B cell (primary cell): ENCODE measurements around the gene HES2. TPM values are rescaled to one million over a fixed set of nuclear protein-coding genes. Genes with fewer than 3 reads are reported as not detected.
"Not testable (repeated sequence)": the region's sequence is repeated elsewhere in the genome, so short reads cannot be mapped to it uniquely, and the experiment has no call there.

ENCODE experiments used
- ATAC-seq: fragments of 200-7000 bp; cut with Tn5 transposase; one replicate; pipeline ENCODE4 v1.10.0; 2021; ENCODE audit warnings: low read depth, mild to moderate bottlenecking, moderate number of reproducible peaks, moderate library complexity
- CTCF ChIA-PET: fragments of 350-600 bp; sonication (Branson Sonifier 250); formaldehyde crosslinking; loops from one replicate; lab custom pipeline; 2021; ENCODE audit warnings: antibody characterized with exemption, inconsistent platforms; lab: Charles Lee
- POLR2A ChIA-PET: fragments of 350-600 bp; sonication (Branson Sonifier 250); formaldehyde crosslinking; loops from one replicate; lab custom pipeline; 2021; ENCODE audit warnings: antibody characterized with exemption; lab: Charles Lee
- DNase-seq: peaks from one replicate; pipeline ENCODE4 v3.0.0; 2013
- H2AFZ ChIP-seq: 2 replicates; pipeline ENCODE4 v1.6.1; 2012; ENCODE audit warnings: mild to moderate bottlenecking, low read depth, low read length; ENCODE audit not compliant: insufficient read depth, poor library complexity, severe bottlenecking
- H3K27ac ChIP-seq, 2 donors: 1 replicate in 1 of 2; 2 replicates in 1 of 2; pipeline ENCODE4 v1.5.1; 2012 to 2013; ENCODE audit warnings: low read length in 2 of 2, mild to moderate bottlenecking in 2 of 2, moderate library complexity in 1 of 2
- H3K27me3 ChIP-seq, 4 experiments: fragments of 200-600 bp in 1 of 4; sonication (generic) in 1 of 4; replicated peaks in 1 of 4; 1 replicate in 2 of 4; 2 replicates in 2 of 4; pipeline versions ENCODE4 v1.6.1 to v1.7.0; 2013 to 2016; ENCODE audit warnings: low read length in 3 of 4, mild to moderate bottlenecking in 2 of 4, mixed read lengths in 1 of 4, moderate library complexity in 1 of 4; ENCODE audit not compliant: insufficient read depth in 4 of 4, control insufficient read depth in 3 of 4; ENCODE audit errors: control extremely low read depth in 1 of 4
- H3K36me3 ChIP-seq, 2 experiments: replicated peaks in 1 of 2; 1 replicate in 1 of 2; 2 replicates in 1 of 2; pipeline versions ENCODE4 v1.6.1 to v1.7.1; 2013; ENCODE audit warnings: low read length in 1 of 2; ENCODE audit not compliant: insufficient read depth in 2 of 2, control insufficient read depth in 1 of 2; ENCODE audit errors: control extremely low read depth in 1 of 2, extremely low read depth in 1 of 2
- H3K4me1 ChIP-seq, 2 donors: fragments of 200-600 bp in 1 of 2; sonication (generic) in 1 of 2; 1 replicate in 1 of 2; 2 replicates in 1 of 2; pipeline versions ENCODE4 v1.5.1 to v1.6.1; 2013 to 2017; ENCODE audit warnings: low read length in 2 of 2; ENCODE audit not compliant: control insufficient read depth in 2 of 2, insufficient read depth in 2 of 2
- H3K4me2 ChIP-seq: replicated peaks from 2 replicates; pipeline ENCODE3; 2012; ENCODE audit warnings: mild to moderate bottlenecking, low read depth, low read length; ENCODE audit not compliant: poor library complexity, severe bottlenecking
- H3K4me3 ChIP-seq, 5 experiments: fragments of 200-600 bp in 1 of 5; sonication (generic) in 1 of 5; 1 replicate in 3 of 5; 2 replicates in 2 of 5; pipeline versions ENCODE4 v1.5.1 to v1.7.0; 2011 to 2016; ENCODE audit warnings: low read length in 4 of 5, mild to moderate bottlenecking in 4 of 5, low read depth in 2 of 5, control low read depth in 1 of 5, moderate library complexity in 1 of 5; ENCODE audit not compliant: insufficient read depth in 1 of 5; ENCODE audit errors: control extremely low read depth in 1 of 5, extremely low read depth in 1 of 5
- H3K79me2 ChIP-seq: fragments of 200-600 bp; sonication (generic); one replicate; pipeline ENCODE4 v1.6.0; 2016; ENCODE audit warnings: low read length; ENCODE audit not compliant: control insufficient read depth, insufficient read depth
- H3K9ac ChIP-seq: fragments of 200-600 bp; sonication (generic); 2 replicates; pipeline ENCODE4 v1.6.1; 2017; ENCODE audit warnings: mild to moderate bottlenecking, low read length, moderate library complexity
- H3K9me3 ChIP-seq, 3 donors: one replicate each; pipeline versions ENCODE4 v1.6.1 to v1.7.1; 2013; ENCODE audit warnings: low read length in 2 of 3; ENCODE audit not compliant: control insufficient read depth in 2 of 3, insufficient read depth in 1 of 3; ENCODE audit errors: control extremely low read depth in 1 of 3
- H4K20me1 ChIP-seq: 2 replicates; pipeline ENCODE4 v1.6.0; 2012; ENCODE audit warnings: mild to moderate bottlenecking, low read length; ENCODE audit not compliant: insufficient read depth, control insufficient read depth, poor library complexity, severe bottlenecking
- H3K27ac Mint-ChIP-seq: one replicate; pipeline ENCODE4 v1.8.0; 2021; ENCODE audit warnings: mixed read lengths
- H3K27me3 Mint-ChIP-seq: one replicate; pipeline ENCODE4 v1.8.0; 2021; ENCODE audit warnings: mixed read lengths
- H3K4me1 Mint-ChIP-seq: one replicate; pipeline ENCODE4 v1.8.0; 2021; ENCODE audit warnings: mixed read lengths
- H3K4me3 Mint-ChIP-seq: one replicate; pipeline ENCODE4 v1.8.0; 2021; ENCODE audit warnings: mixed read lengths
- H3K9me3 Mint-ChIP-seq: one replicate; pipeline ENCODE4 v1.8.0; 2022; ENCODE audit warnings: mixed read lengths; ENCODE audit not compliant: insufficient read depth
- EZH2 ChIP-seq: IDR thresholded peaks from 2 replicates; pipeline ENCODE4 v1.6.1; 2012; ENCODE audit warnings: borderline replicate concordance, low read depth, mild to moderate bottlenecking, moderate library complexity, low read length; ENCODE audit not compliant: insufficient read depth, poor library complexity, severe bottlenecking
- WGBS: methylation state at CpG from one replicate; pipeline ENCODE4 v1.1.5; 2013; ENCODE audit warnings: missing lambda C conversion rate; ENCODE audit not compliant: insufficient coverage; 5-methylcytosine and 5-hydroxymethylcytosine counted together
- intact Hi-C: fragments of 100-400 bp; cut with micrococcal nuclease; formaldehyde crosslinking; loops from one replicate; pipeline ENCODE4 v1.10.0; 2022
- polyA plus RNA-seq: library from polyadenylated mRNA; depleted of rRNA; stranded (reverse); fragments of >200 nt; gene quantifications from 2 replicates; pipeline ENCODE4 v1.2.3, GENCODE V29; 2012
- total RNA-seq, 2 donors: library from RNA; stranded (reverse); fragments of 120-200 nt in 1 of 2; gene quantifications; 1 replicate in 1 of 2; 2 replicates in 1 of 2; pipeline versions ENCODE4 v1.2.3 to v1.2.4, GENCODE V29; 2013 to 2022
- TF ChIP-seq, protein P1 (sequence below): fragments of 200-600 bp; IDR thresholded peaks from one replicate; pipeline ENCODE4 v1.8.0; 2022; ENCODE audit warnings: antibody characterized with exemption, mild to moderate bottlenecking

HES2 gene
- total and polyA plus RNA-seq, 2 donors (not counting 1 experiment from before 2014, with no cell fraction given) = not detected

DNA sequence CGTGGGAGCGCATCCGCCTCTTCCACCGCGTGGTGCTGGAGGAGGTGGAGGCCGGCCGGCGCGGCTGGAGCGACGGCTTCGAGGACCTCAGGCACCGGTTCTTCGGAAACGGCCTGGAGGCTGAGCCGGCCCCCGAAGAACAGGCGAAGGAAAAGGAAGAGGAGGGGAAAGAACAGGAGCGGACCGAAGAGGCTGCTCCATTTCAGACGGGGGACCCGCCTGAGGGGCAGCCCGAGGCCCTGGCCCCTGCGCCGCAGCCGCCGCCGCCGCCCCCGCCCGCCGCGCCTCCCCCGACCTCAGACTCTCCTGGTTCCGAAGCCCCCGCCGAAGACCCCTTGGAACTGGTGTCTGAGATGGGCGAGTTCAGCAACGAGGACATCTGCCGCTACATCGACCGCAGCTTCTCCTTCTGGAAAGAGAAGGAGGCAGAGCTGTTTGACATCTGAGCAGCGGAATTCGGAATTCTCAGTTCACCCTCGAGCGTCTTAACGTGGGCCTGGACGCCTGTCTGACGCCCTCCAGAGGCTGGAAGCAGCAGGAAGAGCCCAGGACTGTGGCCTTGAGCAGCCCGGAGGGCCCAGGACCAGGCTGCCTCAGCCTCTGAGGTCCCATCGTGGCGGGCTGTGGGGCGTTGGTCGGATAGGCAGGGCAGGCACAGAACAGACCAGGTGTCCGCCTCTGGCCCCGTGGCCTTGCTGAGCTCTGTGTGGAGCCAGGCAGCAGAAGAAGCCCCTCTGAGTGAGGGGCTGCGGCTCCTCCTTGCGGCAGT is 36.2 kb upstream of the HES2 start:
- ATAC-seq, H3K36me3 ChIP-seq, H3K27ac ChIP-seq, H3K27ac Mint-ChIP-seq, CTCF ChIA-PET, H3K9me3 ChIP-seq, H2AFZ ChIP-seq, intact Hi-C loops, H3K9me3 Mint-ChIP-seq, POLR2A ChIA-PET, H3K9ac ChIP-seq, H3K79me2 ChIP-seq, H4K20me1 ChIP-seq, H3K4me3 ChIP-seq, H3K4me3 Mint-ChIP-seq, DNase-seq: not testable (repeated sequence)
- 37% methylated on average over 58 of the region's 58 CpGs for WGBS
- Histone ChIP-seq H3K4me2 (peak overlapping the region; percentile 28), H3K4me1 (peaks cover 13 to 14% of the 10 kb centered on the region in 2 donors), H3K27me3 (peaks cover 0 to 30% (median 11%) of the 10 kb centered on the region in 4 experiments)
- peaks cover 35% of the 10 kb centered on the region for H3K27me3 Mint-ChIP-seq
- H3K4me1 Mint-ChIP-seq = peaks cover 15% of the 10 kb centered on the region

DNA sequence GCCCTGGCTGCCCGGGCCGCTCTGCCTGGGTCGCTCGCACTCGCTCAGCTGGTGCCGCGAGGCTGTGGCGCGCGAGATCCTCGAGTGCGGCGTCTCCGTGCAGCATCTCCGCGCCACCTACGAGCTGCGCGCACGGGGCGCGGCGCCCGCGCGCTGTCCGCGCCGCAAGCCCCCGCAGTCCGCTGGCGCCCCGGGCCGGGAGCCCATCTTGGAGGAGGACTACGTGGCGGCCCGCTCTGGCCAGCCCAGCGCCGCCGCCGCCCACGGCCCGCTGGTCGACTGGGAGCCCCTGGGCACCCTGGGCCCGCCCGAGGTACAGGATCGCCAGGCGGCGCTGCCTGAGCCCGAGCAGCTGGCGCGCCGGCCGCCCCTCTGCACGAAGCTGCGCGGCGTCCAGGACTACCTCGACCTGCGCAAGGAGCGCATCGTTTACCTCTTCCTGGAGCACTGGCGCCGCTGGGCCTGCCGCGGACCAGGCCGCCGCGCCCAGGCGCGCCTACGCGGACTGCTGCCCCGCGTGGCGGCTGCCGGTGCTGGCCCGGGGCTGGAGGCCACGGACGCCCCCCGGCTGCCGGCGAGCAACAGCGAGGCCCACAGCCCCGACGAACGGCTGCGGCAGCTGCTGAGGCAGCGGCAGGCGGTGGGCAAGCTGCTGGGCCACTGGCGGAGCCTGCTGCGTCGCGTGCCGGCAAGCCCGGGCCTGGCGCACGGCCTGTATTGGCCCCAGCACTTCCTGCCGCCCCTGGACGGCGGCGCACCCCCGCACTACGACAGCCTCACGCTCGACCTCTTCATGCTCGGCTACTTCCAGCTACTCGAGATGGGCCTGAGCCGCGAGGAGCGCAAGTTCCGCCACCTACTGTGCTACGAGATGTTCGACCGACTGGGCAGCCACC is 35.4 kb upstream of the HES2 start:
- peaks cover 7% of the 10 kb centered on the region for H3K4me1 Mint-ChIP-seq
- no peak overlapping the region for H3K27ac Mint-ChIP-seq
- H3K36me3 ChIP-seq = no peaks in the 10 kb centered on the region
- H4K20me1 ChIP-seq = no peaks in the 10 kb centered on the region
- CTCF ChIA-PET = interaction anchor here (1.0 kb wide), 1 partner anchor 32 kb away, joined by 3 read pairs; no protein-coding TSS in a partner anchor
- peak; percentile 43 for DNase-seq
- no peak overlapping the region for H3K9ac ChIP-seq
- H3K27me3 Mint-ChIP-seq = peaks cover 35% of the 10 kb centered on the region
- peaks cover 0 to 30% (median 7%) of the 10 kb centered on the region in 4 experiments for H3K27me3 ChIP-seq
- peak overlapping the region; percentile 28 for H3K4me2 ChIP-seq
- H3K27ac ChIP-seq = no peak overlapping the region
- H3K4me1 ChIP-seq = peaks cover 5 to 6% of the 10 kb centered on the region in 2 donors
- H3K4me3 Mint-ChIP-seq = no peak overlapping the region
- TF ChIP-seq EZH2 = no peak
- TF ChIP-seq, protein P1, sequence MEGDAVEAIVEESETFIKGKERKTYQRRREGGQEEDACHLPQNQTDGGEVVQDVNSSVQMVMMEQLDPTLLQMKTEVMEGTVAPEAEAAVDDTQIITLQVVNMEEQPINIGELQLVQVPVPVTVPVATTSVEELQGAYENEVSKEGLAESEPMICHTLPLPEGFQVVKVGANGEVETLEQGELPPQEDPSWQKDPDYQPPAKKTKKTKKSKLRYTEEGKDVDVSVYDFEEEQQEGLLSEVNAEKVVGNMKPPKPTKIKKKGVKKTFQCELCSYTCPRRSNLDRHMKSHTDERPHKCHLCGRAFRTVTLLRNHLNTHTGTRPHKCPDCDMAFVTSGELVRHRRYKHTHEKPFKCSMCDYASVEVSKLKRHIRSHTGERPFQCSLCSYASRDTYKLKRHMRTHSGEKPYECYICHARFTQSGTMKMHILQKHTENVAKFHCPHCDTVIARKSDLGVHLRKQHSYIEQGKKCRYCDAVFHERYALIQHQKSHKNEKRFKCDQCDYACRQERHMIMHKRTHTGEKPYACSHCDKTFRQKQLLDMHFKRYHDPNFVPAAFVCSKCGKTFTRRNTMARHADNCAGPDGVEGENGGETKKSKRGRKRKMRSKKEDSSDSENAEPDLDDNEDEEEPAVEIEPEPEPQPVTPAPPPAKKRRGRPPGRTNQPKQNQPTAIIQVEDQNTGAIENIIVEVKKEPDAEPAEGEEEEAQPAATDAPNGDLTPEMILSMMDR = no peak
- no peaks in the 10 kb centered on the region for H3K79me2 ChIP-seq
- no peaks in the 10 kb centered on the region for H3K9me3 ChIP-seq
- H3K4me3 ChIP-seq = no peak overlapping the region
- no peaks in the 10 kb centered on the region for H3K9me3 Mint-ChIP-seq
- 6% methylated on average over 115 of the region's 115 CpGs for WGBS
- intact Hi-C loops = no loop called here
- H2AFZ ChIP-seq = no peak overlapping the region
- no peak for ATAC-seq
- POLR2A ChIA-PET = no interaction called here
